Smooth muscle cell (in vitro differentiated cells): ENCODE data around the gene CPNE9. TPM values are rescaled to one million over a fixed set of nuclear protein-coding genes. Genes with fewer than 3 reads are reported as not detected.

Experiments used
- DNase-seq: peaks from one replicate; lab custom pipeline; 2025; ENCODE audit not compliant: unreplicated experiment; lab: John Stamatoyannopoulos, UW
- H2AFZ ChIP-seq: fragments of 200-600 bp; sonication (generic); 2 replicates; pipeline ENCODE4 v1.6.0; 2016; ENCODE audit warnings: antibody characterized with exemption, low read depth, mild to moderate bottlenecking
- H3F3A ChIP-seq: fragments of 200-600 bp; sonication (generic); 2 replicates; pipeline ENCODE4 v1.6.0; 2017; ENCODE audit warnings: antibody characterized with exemption, low read depth
- H3K27ac ChIP-seq: fragments of 200-600 bp; sonication (generic); 2 replicates; pipeline ENCODE4 v1.5.1; 2016; ENCODE audit warnings: low read depth, mild to moderate bottlenecking
- H3K27me3 ChIP-seq: fragments of 200-600 bp; sonication (generic); 2 replicates; pipeline ENCODE4 v1.6.1; 2016; ENCODE audit warnings: low read depth, mild to moderate bottlenecking
- H3K36me3 ChIP-seq: fragments of 200-600 bp; sonication (generic); 2 replicates; pipeline ENCODE4 v1.5.1; 2016; ENCODE audit warnings: low read depth
- H3K4me1 ChIP-seq: fragments of 200-600 bp; sonication (generic); 2 replicates; pipeline ENCODE4 v1.5.1; 2016; ENCODE audit warnings: low read depth
- H3K4me2 ChIP-seq: fragments of 200-600 bp; sonication (generic); 2 replicates; pipeline ENCODE4 v1.6.0; 2016; ENCODE audit warnings: mild to moderate bottlenecking
- H3K4me3 ChIP-seq: fragments of 200-600 bp; sonication (generic); 2 replicates; pipeline ENCODE4 v1.5.1; 2016; ENCODE audit warnings: mild to moderate bottlenecking
- H3K79me2 ChIP-seq: fragments of 200-600 bp; sonication (generic); 2 replicates; pipeline ENCODE4 v1.6.0; 2016; ENCODE audit warnings: low read depth, mild to moderate bottlenecking
- H3K9ac ChIP-seq: fragments of 200-600 bp; sonication (generic); 2 replicates; pipeline ENCODE4 v1.6.0; 2016; ENCODE audit warnings: low read depth
- H3K9me3 ChIP-seq: fragments of 200-600 bp; sonication (generic); replicated peaks from 2 replicates; pipeline ENCODE4 v1.5.1; 2016; ENCODE audit warnings: low read depth
- H4K20me1 ChIP-seq: fragments of 200-600 bp; sonication (generic); 2 replicates; pipeline ENCODE4 v1.6.0; 2016; ENCODE audit warnings: low read depth
- CTCF ChIP-seq: fragments of 200-600 bp; sonication (generic); IDR thresholded peaks from 2 replicates; pipeline ENCODE4 v1.5.1; 2017; ENCODE audit warnings: borderline replicate concordance, mild to moderate bottlenecking, antibody characterized with exemption; ENCODE audit not compliant: insufficient read depth, poor library complexity, severe bottlenecking
- WGBS: methylation state at CpG from one replicate; pipeline ENCODE4 v1.1.7; 2016; ENCODE audit warnings: low lambda C conversion rate; 5-methylcytosine and 5-hydroxymethylcytosine counted together
- polyA plus RNA-seq: library from polyadenylated mRNA; unstranded; fragments of >200 nt; fragmentation: Nextera tagmentation; extraction: Ambion mirVana; gene quantifications from 2 replicates; pipeline ENCODE4 v1.2.1, GENCODE V29; 2016
- total RNA-seq: library from RNA; depleted of rRNA; stranded (reverse); fragments of >200 nt; gene quantifications from 2 replicates; pipeline ENCODE4 v1.2.3, GENCODE V29; 2014

CPNE9 gene
- total and polyA plus RNA-seq, 2 experiments from 2014 or later = not detected

GRCh38 chr3:9727041-9727595 lies 23.5 kb downstream of the CPNE9 start:
- no peaks in the 10 kb centered on the region for H3K9me3 ChIP-seq
- H3K4me3 ChIP-seq = no peak overlapping the region
- no peaks in the 10 kb centered on the region for H3K27me3 ChIP-seq
- H3K27ac ChIP-seq = no peak overlapping the region
- no peaks in the 10 kb centered on the region for H3F3A ChIP-seq
- peaks cover 5% of the 10 kb centered on the region for H3K79me2 ChIP-seq
- DNase-seq = no peak
- no peaks in the 10 kb centered on the region for H3K36me3 ChIP-seq
- H3K4me1 ChIP-seq = peaks cover 7% of the 10 kb centered on the region
- H3K4me2 ChIP-seq = no peak overlapping the region
- TF ChIP-seq CTCF = peak; percentile 26
- 8% methylated on average over 11 of the region's 11 CpGs for WGBS
- H3K9ac ChIP-seq = no peak overlapping the region
- H4K20me1 ChIP-seq = no peaks in the 10 kb centered on the region
- H2AFZ ChIP-seq = no peak overlapping the region

GRCh38 chr3:9727743-9728142 lies 24.1 kb downstream of the CPNE9 start:
- TF ChIP-seq CTCF = no peak
- 80% methylated on average over 2 of the region's 2 CpGs for WGBS
- DNase-seq = no peak
- Histone ChIP-seq H3K27me3 (no peaks in the 10 kb centered on the region), H4K20me1 (peaks cover 5% of the 10 kb centered on the region), H2AFZ (no peak overlapping the region), H3K27ac (no peak overlapping the region), H3K4me1 (peaks cover 11% of the 10 kb centered on the region), H3K9me3 (no peaks in the 10 kb centered on the region), H3K36me3 (no peaks in the 10 kb centered on the region), H3K9ac (no peak overlapping the region), H3K79me2 (peaks cover 12% of the 10 kb centered on the region), H3K4me3 (no peak overlapping the region), H3K4me2 (no peak overlapping the region), H3F3A (no peaks in the 10 kb centered on the region)

- no peak overlapping the region for H3K4me3 ChIP-seq
- H3F3A ChIP-seq = no peaks in the 10 kb centered on the region
- H3K4me2 ChIP-seq = no peak overlapping the region
- peaks cover 15% of the 10 kb centered on the region for H3K4me1 ChIP-seq
- H4K20me1 ChIP-seq = peaks cover 21% of the 10 kb centered on the region
- peaks cover 27% of the 10 kb centered on the region for H3K79me2 ChIP-seq
- no peak for TF ChIP-seq CTCF
- no peaks in the 10 kb centered on the region for H3K27me3 ChIP-seq
- H3K9ac ChIP-seq = no peak overlapping the region
- no peaks in the 10 kb centered on the region for H3K9me3 ChIP-seq
- no peak for DNase-seq
- 90% methylated on average over 8 of the region's 10 CpGs for WGBS
- H3K27ac ChIP-seq = no peak overlapping the region
- H2AFZ ChIP-seq = no peak overlapping the region
- H3K36me3 ChIP-seq = no peaks in the 10 kb centered on the region
These were observed 25.8 kb downstream of the CPNE9 start for GRCh38 chr3:9729419-9729818.

- Histone ChIP-seq H3F3A (no peaks in the 10 kb centered on the region), H3K27ac (peak overlapping the region; percentile 99), H3K4me3 (peak overlapping the region; percentile 89), H3K4me2 (peak overlapping the region; percentile 86), H3K27me3 (no peaks in the 10 kb centered on the region), H3K9ac (peak overlapping the region; percentile 30), H3K79me2 (peaks cover 39% of the 10 kb centered on the region), H4K20me1 (peaks cover 21% of the 10 kb centered on the region), H3K4me1 (peaks cover 15% of the 10 kb centered on the region), H3K36me3 (peaks cover 3% of the 10 kb centered on the region), H3K9me3 (no peaks in the 10 kb centered on the region), H2AFZ (peak overlapping the region; percentile 93)
- TF ChIP-seq CTCF = no peak
- no peak for DNase-seq
- WGBS = 2% methylated on average over 16 of the region's 17 CpGs
These were observed 27.1 kb downstream of the CPNE9 start for GRCh38 chr3:9730657-9731205.
